SK-N-SH (cell line): ENCODE measurements around the gene ABRACL. TPM values are rescaled to one million over a fixed set of nuclear protein-coding genes. Genes with fewer than 3 reads are reported as not detected.

Source experiments
- CTCF ChIA-PET: fragments of 300-600, 350-600 bp; formaldehyde crosslinking; extraction: SDS; loops from one replicate; lab custom pipeline; 2021; lab: Yijun Ruan, JAX
- POLR2A ChIA-PET: fragments of 350-600 bp; sonication (Branson Sonifier 250); formaldehyde crosslinking; extraction: SDS; loops from one replicate; lab custom pipeline; 2020; ENCODE audit warnings: antibody characterized with exemption, inconsistent platforms; lab: Yijun Ruan, JAX
- DNase-seq: peaks from one replicate; pipeline ENCODE4 v3.0.0; 2012
- H2AFZ ChIP-seq: fragments of 200-600 bp; sonication (generic); 2 replicates; pipeline ENCODE4 v1.8.1; 2016; ENCODE audit warnings: antibody characterized with exemption, mild to moderate bottlenecking, low read depth
- H3F3A ChIP-seq: fragments of 200-600 bp; sonication (generic); replicated peaks from 2 replicates; pipeline ENCODE3; 2016; ENCODE audit warnings: antibody characterized with exemption, mild to moderate bottlenecking; ENCODE audit not compliant: insufficient read depth
- H3K27ac ChIP-seq, 2 experiments: fragments of 200-500 bp in 1 of 2; fragments of 200-600 bp in 1 of 2; sonication (Bioruptor generic) in 1 of 2; sonication (generic), shearing (Covaris generic) in 1 of 2; 2 replicates each; pipeline versions ENCODE4 v1.5.1 to v1.6.1; 2014 to 2016; ENCODE audit warnings: low read depth in 2 of 2, inconsistent platforms in 1 of 2, low read length in 1 of 2, mild to moderate bottlenecking in 1 of 2, mixed read lengths in 1 of 2
- H3K27me3 ChIP-seq: fragments of 200-600 bp; sonication (generic), shearing (Covaris generic); 2 replicates; pipeline ENCODE4 v1.6.1; 2016; ENCODE audit warnings: mixed run types; ENCODE audit not compliant: insufficient read depth
- H3K36me3 ChIP-seq, 2 experiments: fragments of 200-500 bp in 1 of 2; fragments of 200-600 bp in 1 of 2; sonication (Bioruptor generic) in 1 of 2; sonication (generic) in 1 of 2; replicated peaks in 1 of 2; 2 replicates each; pipeline versions ENCODE3 to v1.5.1; 2014 to 2016; ENCODE audit warnings: low read length in 1 of 2, mild to moderate bottlenecking in 1 of 2; ENCODE audit not compliant: insufficient read depth in 2 of 2, control insufficient read depth in 1 of 2
- H3K4me1 ChIP-seq, 2 experiments: fragments of 200-500 bp in 1 of 2; fragments of 200-600 bp in 1 of 2; sonication (Bioruptor generic) in 1 of 2; sonication (generic), shearing (Covaris generic) in 1 of 2; 2 replicates each; pipeline versions ENCODE4 v1.5.1 to v1.6.1; 2014 to 2016; ENCODE audit warnings: low read depth in 1 of 2, low read length in 1 of 2, mixed run types in 1 of 2; ENCODE audit not compliant: insufficient read depth in 2 of 2, control insufficient read depth in 1 of 2
- H3K4me2 ChIP-seq: fragments of 200-600 bp; sonication (generic), shearing (Covaris generic); 2 replicates; pipeline ENCODE4 v1.6.1; 2017; ENCODE audit warnings: mixed run types
- H3K4me3 ChIP-seq, 2 experiments: fragments of 200-500 bp in 1 of 2; fragments of 200-600 bp in 1 of 2; sonication (Bioruptor generic) in 1 of 2; sonication (generic), shearing (Covaris generic) in 1 of 2; 2 replicates each; pipeline versions ENCODE4 v1.5.1 to v1.8.1; 2014 to 2016; ENCODE audit warnings: low read depth in 2 of 2, inconsistent platforms in 1 of 2, low read length in 1 of 2, mild to moderate bottlenecking in 1 of 2, mixed read lengths in 1 of 2, moderate library complexity in 1 of 2
- H3K79me2 ChIP-seq: fragments of 200-600 bp; sonication (generic); 2 replicates; pipeline ENCODE4 v1.8.1; 2017; ENCODE audit warnings: mild to moderate bottlenecking; ENCODE audit not compliant: insufficient read depth
- H3K9ac ChIP-seq: fragments of 200-600 bp; sonication (generic); 2 replicates; pipeline ENCODE4 v1.6.1; 2017; ENCODE audit warnings: mixed run types
- H3K9me2 ChIP-seq: fragments of 200-600 bp; sonication (generic); 2 replicates; pipeline ENCODE4 v1.6.1; 2017; ENCODE audit warnings: mixed run types
- H3K9me3 ChIP-seq: fragments of 200-600 bp; sonication (generic); 2 replicates; pipeline ENCODE4 v1.6.1; 2017; ENCODE audit warnings: mixed run types, mild to moderate bottlenecking, moderate library complexity
- H4K20me1 ChIP-seq: fragments of 200-600 bp; sonication (generic); 2 replicates; pipeline ENCODE4 v1.6.1; 2017; ENCODE audit warnings: mild to moderate bottlenecking, mixed run types; ENCODE audit not compliant: insufficient read depth
- CHD2 ChIP-seq: fragments of 150-350 bp; IDR thresholded peaks from 2 replicates; pipeline ENCODE4 v1.6.1; 2018; ENCODE audit warnings: low read length; ENCODE audit not compliant: partially characterized antibody
- CTCF ChIP-seq: fragments of 200-600 bp; sonication (generic); IDR thresholded peaks from 2 replicates; pipeline ENCODE4 v1.6.1; 2017; ENCODE audit warnings: antibody characterized with exemption, mild to moderate bottlenecking, moderate library complexity
- ELF1 ChIP-seq: IDR thresholded peaks from 2 replicates; pipeline ENCODE4 v1.4.0; 2012
- FOSL2 ChIP-seq: IDR thresholded peaks from 2 replicates; pipeline ENCODE4 v1.4.0; 2012; ENCODE audit warnings: low read depth, mild to moderate bottlenecking, moderate library complexity, borderline replicate concordance
- FOXM1 ChIP-seq: IDR thresholded peaks from 2 replicates; pipeline ENCODE4 v1.4.0; 2012; ENCODE audit warnings: low read depth, mild to moderate bottlenecking
- GABPA ChIP-seq: IDR thresholded peaks from 2 replicates; pipeline ENCODE4 v1.4.0; 2012; ENCODE audit warnings: low read depth, mild to moderate bottlenecking
- GATA2 ChIP-seq: sonication (generic); formaldehyde crosslinking; IDR thresholded peaks from 2 replicates; pipeline ENCODE4 v1.5.0; 2020; ENCODE audit warnings: mild to moderate bottlenecking, missing genetic modification reagents
- IRF3 ChIP-seq: fragments of 150-350 bp; IDR thresholded peaks from 2 replicates; pipeline ENCODE4 v1.6.1; 2016; ENCODE audit warnings: mild to moderate bottlenecking, low read depth, low read length
- NRF1 ChIP-seq: IDR thresholded peaks from 2 replicates; pipeline ENCODE4 v1.6.1; 2012; ENCODE audit warnings: low read depth, mild to moderate bottlenecking, low read length
- PBX3 ChIP-seq: IDR thresholded peaks from 2 replicates; pipeline ENCODE4; 2012
- SMC3 ChIP-seq: IDR thresholded peaks from 2 replicates; pipeline ENCODE4 v1.6.1; 2012; ENCODE audit warnings: low read depth, low read length, improper control_type of control experiment
- TAF1 ChIP-seq: IDR thresholded peaks from 2 replicates; pipeline ENCODE4 v1.6.1; 2012; ENCODE audit warnings: low read depth, mild to moderate bottlenecking, low read length, moderate library complexity, borderline replicate concordance
- TCF12 ChIP-seq: IDR thresholded peaks from 2 replicates; pipeline ENCODE4 v1.4.0; 2012
- TEAD4 ChIP-seq: IDR thresholded peaks from 2 replicates; pipeline ENCODE4 v1.4.0; 2012; ENCODE audit warnings: mild to moderate bottlenecking, borderline replicate concordance; ENCODE audit not compliant: insufficient read depth
- USF1 ChIP-seq: IDR thresholded peaks from 2 replicates; pipeline ENCODE4 v1.4.0; 2012; ENCODE audit warnings: low read depth, borderline replicate concordance
- YY1 ChIP-seq: IDR thresholded peaks from 2 replicates; pipeline ENCODE4 v1.4.0; 2012; ENCODE audit warnings: low read depth, mild to moderate bottlenecking
- WGBS: methylation state at CpG from one replicate; pipeline ENCODE4 v1.1.6; 2017; ENCODE audit warnings: low lambda C conversion rate; 5-methylcytosine and 5-hydroxymethylcytosine counted together
- polyA plus RNA-seq, 3 experiments: library from polyadenylated mRNA; depleted of rRNA; stranded (reverse); fragments of >200 nt; gene quantifications; 2 replicates each; pipeline ENCODE4 v1.2.3, GENCODE V29; 2012
- TF ChIP-seq, protein P1 (sequence below): IDR thresholded peaks from 2 replicates; pipeline ENCODE4 v1.6.1; 2012; ENCODE audit warnings: mild to moderate bottlenecking, low read depth, low read length, moderate library complexity

Gene ABRACL
- polyA plus RNA-seq, 1 of the 3 experiments (the other 2 are of a cell fraction), result 22.9 TPM

- H3K9me2 ChIP-seq, result no peaks in the 10 kb centered on the region
- H3K9me3 ChIP-seq, result no peaks in the 10 kb centered on the region
- no peak overlapping the region for H3K4me2 ChIP-seq
- H3K9ac ChIP-seq, result no peak overlapping the region
- no peaks in the 10 kb centered on the region for H3K36me3 ChIP-seq
- H3K4me3 ChIP-seq, result no peak overlapping the region
- WGBS, result 92% methylated on average over 2 of the region's 2 CpGs
- H3F3A ChIP-seq, result peaks cover 7% of the 10 kb centered on the region
- H4K20me1 ChIP-seq, result peaks cover 46% of the 10 kb centered on the region
- H3K27me3 ChIP-seq, result no peaks in the 10 kb centered on the region
- peaks cover 97% of the 10 kb centered on the region for H3K79me2 ChIP-seq
- TF ChIP-seq FOSL2 (no peak), IRF3 (no peak), ELF1 (no peak), NRF1 (no peak), CTCF (no peak), YY1 (no peak), GABPA (no peak), TEAD4 (no peak), CHD2 (no peak), GATA2 (CRISPR knock-in tag) (no peak), SMC3 (no peak), USF1 (no peak), TCF12 (no peak), PBX3 (no peak), TAF1 (no peak), FOXM1 (no peak)
- TF ChIP-seq, protein P1, sequence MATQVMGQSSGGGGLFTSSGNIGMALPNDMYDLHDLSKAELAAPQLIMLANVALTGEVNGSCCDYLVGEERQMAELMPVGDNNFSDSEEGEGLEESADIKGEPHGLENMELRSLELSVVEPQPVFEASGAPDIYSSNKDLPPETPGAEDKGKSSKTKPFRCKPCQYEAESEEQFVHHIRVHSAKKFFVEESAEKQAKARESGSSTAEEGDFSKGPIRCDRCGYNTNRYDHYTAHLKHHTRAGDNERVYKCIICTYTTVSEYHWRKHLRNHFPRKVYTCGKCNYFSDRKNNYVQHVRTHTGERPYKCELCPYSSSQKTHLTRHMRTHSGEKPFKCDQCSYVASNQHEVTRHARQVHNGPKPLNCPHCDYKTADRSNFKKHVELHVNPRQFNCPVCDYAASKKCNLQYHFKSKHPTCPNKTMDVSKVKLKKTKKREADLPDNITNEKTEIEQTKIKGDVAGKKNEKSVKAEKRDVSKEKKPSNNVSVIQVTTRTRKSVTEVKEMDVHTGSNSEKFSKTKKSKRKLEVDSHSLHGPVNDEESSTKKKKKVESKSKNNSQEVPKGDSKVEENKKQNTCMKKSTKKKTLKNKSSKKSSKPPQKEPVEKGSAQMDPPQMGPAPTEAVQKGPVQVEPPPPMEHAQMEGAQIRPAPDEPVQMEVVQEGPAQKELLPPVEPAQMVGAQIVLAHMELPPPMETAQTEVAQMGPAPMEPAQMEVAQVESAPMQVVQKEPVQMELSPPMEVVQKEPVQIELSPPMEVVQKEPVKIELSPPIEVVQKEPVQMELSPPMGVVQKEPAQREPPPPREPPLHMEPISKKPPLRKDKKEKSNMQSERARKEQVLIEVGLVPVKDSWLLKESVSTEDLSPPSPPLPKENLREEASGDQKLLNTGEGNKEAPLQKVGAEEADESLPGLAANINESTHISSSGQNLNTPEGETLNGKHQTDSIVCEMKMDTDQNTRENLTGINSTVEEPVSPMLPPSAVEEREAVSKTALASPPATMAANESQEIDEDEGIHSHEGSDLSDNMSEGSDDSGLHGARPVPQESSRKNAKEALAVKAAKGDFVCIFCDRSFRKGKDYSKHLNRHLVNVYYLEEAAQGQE, result no peak
- no peak for DNase-seq
- H3K27ac ChIP-seq, result no peak overlapping the region
- H2AFZ ChIP-seq, result no peak overlapping the region
- POLR2A ChIA-PET, result no interaction called here
- H3K4me1 ChIP-seq, result peaks cover 0 to 14% of the 10 kb centered on the region in 2 experiments; a peak in 2 of 4 replicates
- CTCF ChIA-PET, result interaction anchor here (1.6 kb wide), 1 partner anchor 165 kb away, joined by 5 read pairs; no protein-coding TSS in a partner anchor
These were observed 47.1 kb upstream of the ABRACL start for GRCh38 chr6:138981416-138981815.
